Measurements from ENCODE around the gene BAHCC1.
A peak's percentile ranks its signal among the peaks of the same experiment; 100 is the strongest.

The BAHCC1 gene

GRCh38 chr17:81384929-81385319 lies 10.3 kb upstream of the BAHCC1 start:
- Histone ChIP-seq H3K14ac (ENCODE audit: low read length) (no peak overlapping the region), H4K8ac (ENCODE audit: low read depth, low read length) (no peak overlapping the region), H3K4me1 (ENCODE audit: control insufficient read depth in 2 of 2, insufficient read depth in 1 of 2, low read depth in 1 of 2, low read length in 2 of 2) (peaks cover 30 to 33% of the 10 kb centered on the region in 2 donors), H2BK5ac (ENCODE audit: low read length) (no peak overlapping the region), H2AK5ac (ENCODE audit: low read depth, low read length) (no peak overlapping the region), H3K4me2 (ENCODE audit: insufficient read depth, low read length, poor library complexity, severe bottlenecking) (no peak overlapping the region), H3K9ac (ENCODE audit: low read depth, low read length, poor library complexity) (no peak overlapping the region), H3K79me1 (ENCODE audit: low read depth, low read length) (peaks cover 4% of the 10 kb centered on the region), H4K91ac (ENCODE audit: low read depth, low read length, poor library complexity) (no peak overlapping the region), H2BK12ac (ENCODE audit: low read length) (no peak overlapping the region), H2AFZ (ENCODE audit: low read length) (peak overlapping the region; percentile 5), H3K36me3 (replicated peaks in 1 of 2; ENCODE audit: control insufficient read depth in 2 of 2, insufficient read depth in 2 of 2, low read length in 2 of 2) (peaks cover 0 to 1% of the 10 kb centered on the region in 2 donors), H2BK120ac (ENCODE audit: low read depth, low read length) (no peak overlapping the region), H3K27me3 (ENCODE audit: control insufficient read depth in 3 of 3, insufficient read depth in 3 of 3, low read depth in 1 of 3, low read length in 3 of 3) (peaks cover 0 to 19% (median 0%) of the 10 kb centered on the region in 3 experiments), H2BK15ac (ENCODE audit: low read length) (no peak overlapping the region), H3K9me3 (replicated peaks in 1 of 2; ENCODE audit: control insufficient read depth in 2 of 2, insufficient read depth in 1 of 2, low read depth in 1 of 2, low read length in 2 of 2) (no peaks in the 10 kb centered on the region), H3K4ac (ENCODE audit: low read length) (no peak overlapping the region), H3K4me3 (ENCODE audit: low read length in 2 of 2) (no peak overlapping the region), H3K23ac (ENCODE audit: low read depth, low read length, poor library complexity) (no peak overlapping the region), H3K27ac (replicated peaks; ENCODE audit: low read length) (no peak overlapping the region), H3K18ac (ENCODE audit: low read length) (no peak overlapping the region)
- no peak for DNase-seq (ENCODE audit: low spot score)
- WGBS, 2 donors (ENCODE audit: extremely low coverage in 2 of 2, insufficient read length in 2 of 2, insufficient replicate concordance in 1 of 2): no CpG with 5 or more reads among the region's 7 CpGs

- H3K9me3 ChIP-seq (replicated peaks in 1 of 2; ENCODE audit: control insufficient read depth in 2 of 2, insufficient read depth in 1 of 2, low read depth in 1 of 2, low read length in 2 of 2): no peaks in the 10 kb centered on the region
- peaks cover 0 to 1% of the 10 kb centered on the region in 2 donors for H3K36me3 ChIP-seq (replicated peaks in 1 of 2; ENCODE audit: control insufficient read depth in 2 of 2, insufficient read depth in 2 of 2, low read length in 2 of 2)
- H4K8ac ChIP-seq (ENCODE audit: low read depth, low read length): no peak overlapping the region
- peak overlapping the region; percentile 90 for H2AK5ac ChIP-seq (ENCODE audit: low read depth, low read length)
- peaks cover 4% of the 10 kb centered on the region for H3K79me1 ChIP-seq (ENCODE audit: low read depth, low read length)
- H3K9ac ChIP-seq (ENCODE audit: low read depth, low read length, poor library complexity): no peak overlapping the region
- no peak overlapping the region for H4K91ac ChIP-seq (ENCODE audit: low read depth, low read length, poor library complexity)
- no peak for DNase-seq (ENCODE audit: low spot score)
- no peak overlapping the region for H2BK15ac ChIP-seq (ENCODE audit: low read length)
- no peak overlapping the region for H2BK5ac ChIP-seq (ENCODE audit: low read length)
- peaks cover 36 to 37% of the 10 kb centered on the region in 2 donors for H3K4me1 ChIP-seq (ENCODE audit: control insufficient read depth in 2 of 2, insufficient read depth in 1 of 2, low read depth in 1 of 2, low read length in 2 of 2)
- H3K14ac ChIP-seq (ENCODE audit: low read length): no peak overlapping the region
- H2AFZ ChIP-seq (ENCODE audit: low read length): peak overlapping the region; percentile 5
- H2BK120ac ChIP-seq (ENCODE audit: low read depth, low read length): no peak overlapping the region
- H3K27ac ChIP-seq (replicated peaks; ENCODE audit: low read length): no peak overlapping the region
- H3K4ac ChIP-seq (ENCODE audit: low read length): no peak overlapping the region
- no peak overlapping the region for H2BK12ac ChIP-seq (ENCODE audit: low read length)
- H3K27me3 ChIP-seq (ENCODE audit: control insufficient read depth in 3 of 3, insufficient read depth in 3 of 3, low read depth in 1 of 3, low read length in 3 of 3): peaks cover 0 to 19% (median 0%) of the 10 kb centered on the region in 3 experiments
- WGBS, 2 donors (ENCODE audit: extremely low coverage in 2 of 2, insufficient read length in 2 of 2, insufficient replicate concordance in 1 of 2): no CpG with 5 or more reads among the region's 24 CpGs
- H3K4me3 ChIP-seq (ENCODE audit: low read length in 2 of 2): no peak overlapping the region
- H3K18ac ChIP-seq (ENCODE audit: low read length): peak overlapping the region; percentile 72
- H3K4me2 ChIP-seq (ENCODE audit: insufficient read depth, low read length, poor library complexity, severe bottlenecking): no peak overlapping the region
- peak overlapping the region; percentile 27 for H3K23ac ChIP-seq (ENCODE audit: low read depth, low read length, poor library complexity)
Observed at GRCh38 chr17:81385320-81386111, 9.7 kb upstream of the BAHCC1 start.

- no peak overlapping the region for H3K4ac ChIP-seq (ENCODE audit: low read length)
- peak overlapping the region; percentile 17 for H3K9ac ChIP-seq (ENCODE audit: low read depth, low read length, poor library complexity)
- H2BK120ac ChIP-seq (ENCODE audit: low read depth, low read length): no peak overlapping the region
- WGBS, 2 donors (ENCODE audit: extremely low coverage in 2 of 2, insufficient read length in 2 of 2, insufficient replicate concordance in 1 of 2): no CpG with 5 or more reads among the region's 15 CpGs
- H3K23ac ChIP-seq (ENCODE audit: low read depth, low read length, poor library complexity): peak overlapping the region; percentile 0
- peaks cover 4% of the 10 kb centered on the region for H3K79me1 ChIP-seq (ENCODE audit: low read depth, low read length)
- H3K4me1 ChIP-seq (ENCODE audit: control insufficient read depth in 2 of 2, insufficient read depth in 1 of 2, low read depth in 1 of 2, low read length in 2 of 2): peaks cover 42 to 43% of the 10 kb centered on the region in 2 donors
- H4K8ac ChIP-seq (ENCODE audit: low read depth, low read length): no peak overlapping the region
- peaks cover 2% of the 10 kb centered on the region in 2 donors for H3K36me3 ChIP-seq (replicated peaks in 1 of 2; ENCODE audit: control insufficient read depth in 2 of 2, insufficient read depth in 2 of 2, low read length in 2 of 2)
- peak overlapping the region; percentile 34 for H4K91ac ChIP-seq (ENCODE audit: low read depth, low read length, poor library complexity)
- H2BK15ac ChIP-seq (ENCODE audit: low read length): peak overlapping the region; percentile 1
- peak overlapping the region; percentile 100 for H3K4me2 ChIP-seq (ENCODE audit: insufficient read depth, low read length, poor library complexity, severe bottlenecking)
- H3K14ac ChIP-seq (ENCODE audit: low read length): peak overlapping the region; percentile 4
- peak overlapping the region; percentile 4 for H2BK5ac ChIP-seq (ENCODE audit: low read length)
- H3K4me3 ChIP-seq (ENCODE audit: low read length in 2 of 2): peak overlapping the region in 1 of 2 donors; percentile 13
- peak overlapping the region; percentile 99 for H3K18ac ChIP-seq (ENCODE audit: low read length)
- peak overlapping the region; percentile 90 for H2AK5ac ChIP-seq (ENCODE audit: low read depth, low read length)
- no peak overlapping the region for H2AFZ ChIP-seq (ENCODE audit: low read length)
- H2BK12ac ChIP-seq (ENCODE audit: low read length): peak overlapping the region; percentile 4
- H3K27me3 ChIP-seq (ENCODE audit: control insufficient read depth in 3 of 3, insufficient read depth in 3 of 3, low read depth in 1 of 3, low read length in 3 of 3): peaks cover 0 to 20% (median 0%) of the 10 kb centered on the region in 3 experiments
- peaks cover 0 to under 1% of the 10 kb centered on the region in 2 donors for H3K9me3 ChIP-seq (replicated peaks in 1 of 2; ENCODE audit: control insufficient read depth in 2 of 2, insufficient read depth in 1 of 2, low read depth in 1 of 2, low read length in 2 of 2)
- no peak overlapping the region for H3K27ac ChIP-seq (replicated peaks; ENCODE audit: low read length)
- DNase-seq (ENCODE audit: low spot score): no peak
Observed at GRCh38 chr17:81386141-81386645, 9.1 kb upstream of the BAHCC1 start.

- peak overlapping the region; percentile 94 for H2AK5ac ChIP-seq (ENCODE audit: low read depth, low read length)
- H2BK12ac ChIP-seq (ENCODE audit: low read length): peak overlapping the region; percentile 88
- H3K36me3 ChIP-seq (replicated peaks in 1 of 2; ENCODE audit: control insufficient read depth in 2 of 2, insufficient read depth in 2 of 2, low read length in 2 of 2): peaks cover 6% of the 10 kb centered on the region in 2 donors
- peak overlapping the region; percentile 80 for H3K4ac ChIP-seq (ENCODE audit: low read length)
- no peak overlapping the region for H4K91ac ChIP-seq (ENCODE audit: low read depth, low read length, poor library complexity)
- H3K79me1 ChIP-seq (ENCODE audit: low read depth, low read length): peaks cover 9% of the 10 kb centered on the region
- H3K14ac ChIP-seq (ENCODE audit: low read length): peak overlapping the region; percentile 47
- peaks cover 46 to 47% of the 10 kb centered on the region in 2 donors for H3K4me1 ChIP-seq (ENCODE audit: control insufficient read depth in 2 of 2, insufficient read depth in 1 of 2, low read depth in 1 of 2, low read length in 2 of 2)
- peak overlapping the region; percentile 100 for H3K4me2 ChIP-seq (ENCODE audit: insufficient read depth, low read length, poor library complexity, severe bottlenecking)
- H3K18ac ChIP-seq (ENCODE audit: low read length): peak overlapping the region; percentile 99
- H2BK5ac ChIP-seq (ENCODE audit: low read length): peak overlapping the region; percentile 76
- peaks cover 0 to 24% (median 0%) of the 10 kb centered on the region in 3 experiments for H3K27me3 ChIP-seq (ENCODE audit: control insufficient read depth in 3 of 3, insufficient read depth in 3 of 3, low read depth in 1 of 3, low read length in 3 of 3)
- peak overlapping the region; percentile 95 for H2BK15ac ChIP-seq (ENCODE audit: low read length)
- no peak overlapping the region for H4K8ac ChIP-seq (ENCODE audit: low read depth, low read length)
- H3K9ac ChIP-seq (ENCODE audit: low read depth, low read length, poor library complexity): peak overlapping the region; percentile 91
- H3K4me3 ChIP-seq (ENCODE audit: low read length in 2 of 2): peak overlapping the region; percentile 44 to 78
- peak overlapping the region; percentile 53 for H2BK120ac ChIP-seq (ENCODE audit: low read depth, low read length)
- DNase-seq (ENCODE audit: low spot score): no peak
- H3K27ac ChIP-seq (replicated peaks; ENCODE audit: low read length): no peak overlapping the region
- peaks cover 0 to 2% of the 10 kb centered on the region in 2 donors for H3K9me3 ChIP-seq (replicated peaks in 1 of 2; ENCODE audit: control insufficient read depth in 2 of 2, insufficient read depth in 1 of 2, low read depth in 1 of 2, low read length in 2 of 2)
- no CpG with 5 or more reads among the region's 60 CpGs for WGBS, 2 donors (ENCODE audit: extremely low coverage in 2 of 2, insufficient read length in 2 of 2, insufficient replicate concordance in 1 of 2)
- peak overlapping the region; percentile 95 for H3K23ac ChIP-seq (ENCODE audit: low read depth, low read length, poor library complexity)
- H2AFZ ChIP-seq (ENCODE audit: low read length): peak overlapping the region; percentile 82
Observed at GRCh38 chr17:81386646-81387099, 8.6 kb upstream of the BAHCC1 start.

Data from neuronal stem cell (in vitro differentiated cells).